Mesenchymal stem cell (in vitro differentiated cells and primary cell): ENCODE results near the gene PDYN.
"Not testable (repeated sequence)": the region's sequence is repeated elsewhere in the genome, so short reads cannot be mapped to it uniquely, and the experiment has no call there.

Source experiments
- DNase-seq: peaks from one replicate; pipeline ENCODE4 v3.0.0-alpha.2; 2013
- H2AFZ ChIP-seq: one replicate; pipeline ENCODE4 v1.6.1; 2013; ENCODE audit warnings: low read depth, mild to moderate bottlenecking, control low read depth, inconsistent platforms, low read length, moderate library complexity
- H2AK5ac ChIP-seq: 2 replicates; pipeline ENCODE4 v1.6.1; 2013; ENCODE audit warnings: low read length, moderate library complexity, mild to moderate bottlenecking, inconsistent platforms; ENCODE audit not compliant: severe bottlenecking
- H2BK120ac ChIP-seq: one replicate; pipeline ENCODE4 v1.6.1; 2013; ENCODE audit warnings: low read depth, mild to moderate bottlenecking, inconsistent platforms, low read length, moderate library complexity
- H2BK12ac ChIP-seq, 2 experiments: one replicate each; pipeline ENCODE4 v1.6.1; 2013; ENCODE audit warnings: inconsistent platforms in 2 of 2, low read length in 2 of 2, mild to moderate bottlenecking in 2 of 2, moderate library complexity in 2 of 2, control low read depth in 1 of 2
- H2BK15ac ChIP-seq: one replicate; pipeline ENCODE4 v1.6.1; 2013; ENCODE audit warnings: mild to moderate bottlenecking, low read depth, inconsistent platforms; ENCODE audit not compliant: poor library complexity, severe bottlenecking
- H2BK5ac ChIP-seq: 2 replicates; pipeline ENCODE4 v1.6.1; 2013; ENCODE audit warnings: low read depth, mild to moderate bottlenecking, low read length, control low read depth, inconsistent platforms; ENCODE audit not compliant: poor library complexity, severe bottlenecking
- H3K14ac ChIP-seq, 2 experiments: one replicate each; pipeline ENCODE4 v1.6.1; 2013; ENCODE audit warnings: inconsistent platforms in 2 of 2, low read length in 2 of 2, control low read depth in 1 of 2, mild to moderate bottlenecking in 1 of 2, moderate library complexity in 1 of 2
- H3K18ac ChIP-seq, 2 experiments: one replicate each; pipeline ENCODE4 v1.6.1; 2013; ENCODE audit warnings: inconsistent platforms in 2 of 2, low read length in 2 of 2, control low read depth in 1 of 2, low read depth in 1 of 2, mild to moderate bottlenecking in 1 of 2
- H3K23ac ChIP-seq, 2 experiments: one replicate each; pipeline ENCODE4 v1.6.1; 2013; ENCODE audit warnings: inconsistent platforms in 2 of 2, low read length in 2 of 2, mild to moderate bottlenecking in 2 of 2, moderate library complexity in 2 of 2, control low read depth in 1 of 2
- H3K27ac ChIP-seq: 2 replicates; pipeline ENCODE4 v1.5.1; 2013; ENCODE audit warnings: mild to moderate bottlenecking, moderate library complexity, low read length, control low read depth, inconsistent platforms; ENCODE audit not compliant: poor library complexity, severe bottlenecking
- H3K27me3 ChIP-seq, 2 experiments: 2 replicates each; pipeline versions ENCODE4 v1.6.1 to v1.7.0; 2013; ENCODE audit warnings: low read length in 2 of 2, mild to moderate bottlenecking in 2 of 2, moderate library complexity in 2 of 2, control low read depth in 1 of 2, inconsistent platforms in 1 of 2; ENCODE audit not compliant: control insufficient read depth in 1 of 2, insufficient read depth in 1 of 2
- H3K36me3 ChIP-seq, 2 experiments: 2 replicates each; pipeline versions ENCODE4 v1.6.1 to v1.7.0; 2013; ENCODE audit warnings: low read length in 2 of 2, control low read depth in 1 of 2, inconsistent platforms in 1 of 2, low read depth in 1 of 2, mild to moderate bottlenecking in 1 of 2; ENCODE audit not compliant: insufficient read depth in 2 of 2, control insufficient read depth in 1 of 2
- H3K4ac ChIP-seq, 2 experiments: one replicate each; pipeline ENCODE4 v1.6.1; 2013; ENCODE audit warnings: inconsistent platforms in 2 of 2, low read length in 2 of 2, mild to moderate bottlenecking in 2 of 2, moderate library complexity in 2 of 2, control low read depth in 1 of 2, low read depth in 1 of 2
- H3K4me1 ChIP-seq: 2 replicates; pipeline ENCODE4 v1.6.1; 2013; ENCODE audit warnings: low read depth, low read length, control low read depth; ENCODE audit not compliant: control insufficient read depth, insufficient read depth
- H3K4me2 ChIP-seq: 2 replicates; pipeline ENCODE4 v1.6.1; 2013; ENCODE audit warnings: low read length, mild to moderate bottlenecking, inconsistent platforms; ENCODE audit not compliant: poor library complexity, severe bottlenecking
- H3K4me3 ChIP-seq, 2 experiments: 2 replicates each; pipeline versions ENCODE4 v1.5.1 to v1.7.0; 2013; ENCODE audit warnings: low read length in 2 of 2, mild to moderate bottlenecking in 2 of 2, control low read depth in 1 of 2, low read depth in 1 of 2; ENCODE audit not compliant: insufficient read depth in 1 of 2
- H3K79me1 ChIP-seq: replicated peaks from 2 replicates; pipeline ENCODE4 v1.6.1; 2013; ENCODE audit warnings: mild to moderate bottlenecking, control low read depth, low read length, inconsistent platforms; ENCODE audit not compliant: poor library complexity, severe bottlenecking
- H3K9ac ChIP-seq: 2 replicates; pipeline ENCODE4 v1.7.0; 2013; ENCODE audit warnings: mild to moderate bottlenecking, low read length, moderate library complexity
- H3K9me3 ChIP-seq: 2 replicates; pipeline ENCODE4 v1.7.0; 2013; ENCODE audit warnings: mild to moderate bottlenecking, low read length; ENCODE audit not compliant: control insufficient read depth
- H4K8ac ChIP-seq: one replicate; pipeline ENCODE4 v1.6.1; 2013; ENCODE audit warnings: inconsistent platforms, mild to moderate bottlenecking, low read length, moderate library complexity
- H4K91ac ChIP-seq: one replicate; pipeline ENCODE4 v1.6.1; 2013; ENCODE audit warnings: mild to moderate bottlenecking, low read length, inconsistent platforms
- WGBS: methylation state at CpG from one replicate; pipeline ENCODE4 v1.1.7; 2013; ENCODE audit warnings: mixed read lengths; 5-methylcytosine and 5-hydroxymethylcytosine counted together

Gene PDYN

GRCh38 chr20:2036357-2036756 is 42.5 kb upstream of the PDYN start:
- not testable (repeated sequence) for H2BK120ac ChIP-seq, H2BK12ac ChIP-seq, H3K9ac ChIP-seq, H3K36me3 ChIP-seq, H3K79me1 ChIP-seq, H3K18ac ChIP-seq, H3K4me2 ChIP-seq, H2AFZ ChIP-seq, H3K9me3 ChIP-seq, H2AK5ac ChIP-seq, H3K23ac ChIP-seq, H2BK5ac ChIP-seq, H3K4ac ChIP-seq, H4K91ac ChIP-seq, H3K14ac ChIP-seq, H3K4me3 ChIP-seq, H4K8ac ChIP-seq, H3K4me1 ChIP-seq, H2BK15ac ChIP-seq, DNase-seq, H3K27ac ChIP-seq
- peaks cover 36 to 86% of the 10 kb centered on the region in 2 experiments for H3K27me3 ChIP-seq
- 95% methylated on average over 4 of the region's 4 CpGs for WGBS

GRCh38 chr20:2032168-2032567 is 38.3 kb upstream of the PDYN start:
- H2AK5ac ChIP-seq, result no peak overlapping the region
- H3K36me3 ChIP-seq, result no peaks in the 10 kb centered on the region
- H3K4me1 ChIP-seq, result no peaks in the 10 kb centered on the region
- no peaks in the 10 kb centered on the region for H3K79me1 ChIP-seq
- no peak overlapping the region for H3K4me3 ChIP-seq
- H4K91ac ChIP-seq, result no peak overlapping the region
- no peak overlapping the region for H3K14ac ChIP-seq
- no peak overlapping the region for H3K27ac ChIP-seq
- peaks cover 25 to 72% of the 10 kb centered on the region in 2 experiments for H3K27me3 ChIP-seq
- no peak overlapping the region for H4K8ac ChIP-seq
- H3K23ac ChIP-seq, result no peak overlapping the region
- H2BK12ac ChIP-seq, result no peak overlapping the region
- H2AFZ ChIP-seq, result no peak overlapping the region
- WGBS, result 27% methylated on average over 3 of the region's 5 CpGs
- no peak overlapping the region for H2BK5ac ChIP-seq
- H3K4me2 ChIP-seq, result no peak overlapping the region
- no peaks in the 10 kb centered on the region for H3K9me3 ChIP-seq
- no peak overlapping the region for H2BK120ac ChIP-seq
- no peak overlapping the region for H2BK15ac ChIP-seq
- H3K9ac ChIP-seq, result no peak overlapping the region
- H3K18ac ChIP-seq, result no peak overlapping the region
- DNase-seq, result no peak
- H3K4ac ChIP-seq, result no peak overlapping the region

- DNase-seq, result no peak
- no peak overlapping the region for H3K9ac ChIP-seq
- WGBS, result 82% methylated on average over 4 of the region's 4 CpGs
- no peak overlapping the region for H3K23ac ChIP-seq
- H3K4ac ChIP-seq, result no peak overlapping the region
- no peak overlapping the region for H3K4me2 ChIP-seq
- no peak overlapping the region for H2BK12ac ChIP-seq
- no peaks in the 10 kb centered on the region for H3K4me1 ChIP-seq
- no peak overlapping the region for H2AK5ac ChIP-seq
- H3K27me3 ChIP-seq, result peaks cover 26 to 56% of the 10 kb centered on the region in 2 experiments
- peaks cover 10% of the 10 kb centered on the region for H3K9me3 ChIP-seq
- H2BK15ac ChIP-seq, result no peak overlapping the region
- no peak overlapping the region for H2AFZ ChIP-seq
- no peak overlapping the region for H4K91ac ChIP-seq
- no peak overlapping the region for H3K4me3 ChIP-seq
- H3K18ac ChIP-seq, result no peak overlapping the region
- no peak overlapping the region for H3K14ac ChIP-seq
- no peaks in the 10 kb centered on the region for H3K79me1 ChIP-seq
- H3K27ac ChIP-seq, result no peak overlapping the region
- no peak overlapping the region for H2BK5ac ChIP-seq
- no peaks in the 10 kb centered on the region for H3K36me3 ChIP-seq
- no peak overlapping the region for H4K8ac ChIP-seq
- H2BK120ac ChIP-seq, result no peak overlapping the region
These were observed 32.7 kb upstream of the PDYN start for GRCh38 chr20:2026514-2026913.

GRCh38 chr20:2026004-2026403 is 32.1 kb upstream of the PDYN start:
- Histone ChIP-seq H2BK15ac (no peak overlapping the region), H2AK5ac (no peak overlapping the region), H3K4me3 (no peak overlapping the region), H4K91ac (no peak overlapping the region), H2BK12ac (no peak overlapping the region), H3K27me3 (peaks cover 26 to 53% of the 10 kb centered on the region in 2 experiments), H3K4ac (no peak overlapping the region), H3K9me3 (peaks cover 10% of the 10 kb centered on the region), H3K27ac (no peak overlapping the region), H2AFZ (no peak overlapping the region), H3K9ac (no peak overlapping the region), H3K18ac (no peak overlapping the region), H4K8ac (no peak overlapping the region), H3K4me1 (no peaks in the 10 kb centered on the region), H3K23ac (no peak overlapping the region), H3K79me1 (no peaks in the 10 kb centered on the region), H3K36me3 (no peaks in the 10 kb centered on the region), H2BK120ac (no peak overlapping the region), H3K4me2 (no peak overlapping the region), H2BK5ac (no peak overlapping the region), H3K14ac (no peak overlapping the region)
- whole genome bisulfite sequencing, result 61% methylated on average over 9 of the region's 9 CpGs
- no peak for DNase-seq
